Muscle of leg (tissue), 11 donors: ENCODE data around the gene EDA. TPM values are rescaled to one million over a fixed set of nuclear protein-coding genes. Genes with fewer than 3 reads are reported as not detected.

Experiments used
- DNase-seq: peaks from one replicate; pipeline ENCODE4 v3.0.0; 2013
- H3K27ac ChIP-seq: one replicate; pipeline ENCODE4 v1.5.1; 2013; ENCODE audit warnings: mild to moderate bottlenecking, low read length, control low read depth
- H3K27me3 ChIP-seq: one replicate; pipeline ENCODE4 v1.6.1; 2013; ENCODE audit warnings: low read length; ENCODE audit not compliant: control insufficient read depth, insufficient read depth
- H3K36me3 ChIP-seq: one replicate; pipeline ENCODE4 v1.6.1; 2013; ENCODE audit warnings: low read length; ENCODE audit not compliant: control insufficient read depth, insufficient read depth
- H3K4me1 ChIP-seq: one replicate; pipeline ENCODE4 v1.6.1; 2013; ENCODE audit warnings: low read length; ENCODE audit not compliant: control insufficient read depth, insufficient read depth
- H3K4me3 ChIP-seq: one replicate; pipeline ENCODE4 v1.5.1; 2013; ENCODE audit warnings: low read length, control low read depth
- H3K9me3 ChIP-seq: replicated peaks from 2 replicates; pipeline ENCODE4 v1.6.1; 2013; ENCODE audit warnings: low read depth, low read length; ENCODE audit not compliant: control insufficient read depth
- WGBS: methylation state at CpG from one replicate; pipeline ENCODE4 v1.1.5; 2013; ENCODE audit warnings: missing lambda C conversion rate; ENCODE audit not compliant: insufficient coverage; 5-methylcytosine and 5-hydroxymethylcytosine counted together
- polyA plus RNA-seq, 8 donors: library from polyadenylated mRNA; unstranded; fragments of 120-200 nt; gene quantifications; one replicate each; pipeline versions ENCODE4 v1.2.1 to v1.2.3, GENCODE V29; 2013; ENCODE audit warnings: inconsistent platforms in 1 of 8, low replicate concordance in 1 of 8; ENCODE audit not compliant: insufficient read length in 8 of 8, insufficient read depth in 1 of 8
- total RNA-seq: library from RNA; stranded (reverse); fragments of 120-200 nt; gene quantifications from one replicate; pipeline ENCODE4 v1.2.4, GENCODE V29; 2013

EDA gene
- total and polyA plus RNA-seq, 9 donors: 12.3 to 29.5 (median 23.8) TPM

DNA sequence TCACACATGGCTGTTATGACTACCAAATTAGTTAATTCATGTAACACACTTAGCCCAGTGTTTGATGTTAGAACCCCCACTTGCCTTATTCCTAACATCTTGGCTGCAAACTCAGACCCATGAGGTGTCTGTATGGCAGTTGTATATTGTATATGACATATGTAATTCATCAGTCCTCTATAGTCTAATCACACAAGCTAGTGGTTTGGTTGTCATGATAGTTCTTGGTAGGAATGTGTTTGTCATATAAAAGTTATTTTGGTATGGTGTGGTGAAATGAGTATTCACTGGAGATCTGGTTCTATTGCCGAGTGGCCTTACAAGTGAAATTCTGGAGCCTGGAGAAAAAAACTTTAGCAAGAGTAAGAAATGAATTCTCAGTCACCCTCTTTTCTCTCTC is 284.6 kb downstream of the EDA start:
- Histone ChIP-seq H3K36me3 (no peaks in the 10 kb centered on the region), H3K27ac (no peak overlapping the region), H3K9me3 (no peaks in the 10 kb centered on the region), H3K4me3 (no peak overlapping the region), H3K27me3 (no peaks in the 10 kb centered on the region), H3K4me1 (no peaks in the 10 kb centered on the region)
- WGBS: no CpG with 5 or more reads among the region's 1 CpG
- DNase-seq: no peak

DNA sequence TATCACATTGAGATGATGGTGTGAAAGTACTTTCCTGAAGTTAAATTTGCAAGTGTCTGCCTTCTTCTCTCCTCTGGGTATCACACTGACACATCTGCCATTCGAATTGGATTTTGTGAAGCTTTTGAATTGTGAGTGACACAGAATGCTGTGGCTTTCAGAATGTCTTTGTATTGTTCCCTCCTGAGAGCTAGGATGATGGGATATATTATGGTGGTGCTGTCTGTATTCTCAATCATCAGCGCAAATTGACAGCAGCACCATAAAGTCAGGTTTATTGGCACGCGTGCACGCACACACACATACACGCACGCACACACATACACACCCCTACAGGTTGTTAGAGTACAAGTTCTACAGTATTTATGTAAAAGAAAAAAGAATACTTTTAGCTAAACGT is 290.5 kb downstream of the EDA start:
- H3K4me1 ChIP-seq: no peaks in the 10 kb centered on the region
- DNase-seq: no peak
- no peak overlapping the region for H3K27ac ChIP-seq
- no peak overlapping the region for H3K4me3 ChIP-seq
- H3K27me3 ChIP-seq: no peaks in the 10 kb centered on the region
- H3K9me3 ChIP-seq: no peaks in the 10 kb centered on the region
- H3K36me3 ChIP-seq: no peaks in the 10 kb centered on the region
- WGBS: no CpG with 5 or more reads among the region's 8 CpGs

DNA sequence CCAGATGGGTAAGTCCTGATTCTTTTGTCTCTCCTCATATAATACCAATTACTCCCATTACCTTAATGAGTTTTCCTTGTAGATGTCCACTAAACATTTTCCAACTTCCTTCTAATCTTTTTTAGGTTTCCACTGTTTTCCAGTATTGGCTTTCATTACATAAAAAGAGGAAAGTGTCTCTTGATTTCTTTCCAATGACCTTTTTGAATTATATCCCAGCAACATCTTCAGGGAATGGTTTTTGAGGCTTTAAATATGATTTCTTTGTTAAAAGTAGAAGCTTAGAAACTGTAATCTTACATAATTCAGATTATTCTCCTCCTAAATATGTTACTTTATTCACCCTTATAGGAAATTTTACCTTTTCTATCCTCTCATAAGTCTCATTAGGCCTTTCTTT is 298.9 kb downstream of the EDA start:
- H3K27ac ChIP-seq: no peak overlapping the region
- DNase-seq: peak; percentile 57

DNA sequence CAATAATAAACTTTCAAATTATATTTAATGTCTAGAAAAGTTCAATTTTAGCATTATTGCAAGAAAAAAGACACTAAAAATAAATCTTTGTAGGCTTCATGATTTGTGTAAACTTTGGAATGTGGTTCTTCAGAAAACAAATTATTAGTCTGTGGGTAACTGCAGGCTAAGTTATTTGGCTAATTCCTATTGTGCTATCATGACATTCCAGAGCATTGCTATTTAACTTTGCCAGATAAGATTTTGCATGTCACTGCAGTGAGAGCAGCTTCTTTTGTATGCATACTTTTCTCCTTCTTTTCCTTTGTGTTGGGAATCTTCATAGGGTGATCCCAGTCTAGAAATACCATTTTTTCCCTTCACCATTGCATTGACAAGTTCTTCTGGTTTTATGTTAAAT is 303.8 kb downstream of the EDA start:
- Histone ChIP-seq H3K4me3 (no peak overlapping the region), H3K36me3 (no peaks in the 10 kb centered on the region), H3K4me1 (no peaks in the 10 kb centered on the region), H3K9me3 (no peaks in the 10 kb centered on the region), H3K27me3 (no peaks in the 10 kb centered on the region), H3K27ac (no peak overlapping the region)
- no peak for DNase-seq

More for the DNA sequence above, 298.9 kb downstream of the EDA start:
- no peaks in the 10 kb centered on the region for H3K27me3 ChIP-seq
- no peak overlapping the region for H3K4me3 ChIP-seq
- no peaks in the 10 kb centered on the region for H3K4me1 ChIP-seq
- H3K9me3 ChIP-seq: peaks cover 10% of the 10 kb centered on the region
- no peaks in the 10 kb centered on the region for H3K36me3 ChIP-seq

DNA sequence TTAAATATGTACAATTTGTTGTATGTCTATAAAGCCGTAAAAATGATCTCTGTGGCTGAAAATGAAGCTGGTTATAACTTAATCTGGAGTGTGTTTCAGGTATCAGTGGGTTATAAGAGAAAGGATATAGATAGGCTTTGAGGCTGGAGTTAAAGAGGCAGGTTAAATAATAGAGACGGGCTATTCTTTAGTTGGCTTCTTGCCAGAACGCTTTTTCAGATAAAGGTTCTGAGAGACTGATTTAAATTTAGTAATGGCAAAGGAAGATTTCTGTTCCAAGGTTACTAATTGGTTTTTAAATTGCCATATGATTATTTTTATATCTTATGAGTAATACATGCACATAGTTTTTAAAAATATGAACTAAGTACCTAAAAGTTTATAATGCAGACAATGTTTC is 316.4 kb downstream of the EDA start:
- H3K4me1 ChIP-seq: no peaks in the 10 kb centered on the region
- H3K9me3 ChIP-seq: peaks cover 2% of the 10 kb centered on the region
- H3K36me3 ChIP-seq: no peaks in the 10 kb centered on the region
- WGBS: 60% methylated on average over 2 of the region's 3 CpGs
- H3K27ac ChIP-seq: no peak overlapping the region
- H3K27me3 ChIP-seq: no peaks in the 10 kb centered on the region
- H3K4me3 ChIP-seq: no peak overlapping the region
- no peak for DNase-seq

DNA sequence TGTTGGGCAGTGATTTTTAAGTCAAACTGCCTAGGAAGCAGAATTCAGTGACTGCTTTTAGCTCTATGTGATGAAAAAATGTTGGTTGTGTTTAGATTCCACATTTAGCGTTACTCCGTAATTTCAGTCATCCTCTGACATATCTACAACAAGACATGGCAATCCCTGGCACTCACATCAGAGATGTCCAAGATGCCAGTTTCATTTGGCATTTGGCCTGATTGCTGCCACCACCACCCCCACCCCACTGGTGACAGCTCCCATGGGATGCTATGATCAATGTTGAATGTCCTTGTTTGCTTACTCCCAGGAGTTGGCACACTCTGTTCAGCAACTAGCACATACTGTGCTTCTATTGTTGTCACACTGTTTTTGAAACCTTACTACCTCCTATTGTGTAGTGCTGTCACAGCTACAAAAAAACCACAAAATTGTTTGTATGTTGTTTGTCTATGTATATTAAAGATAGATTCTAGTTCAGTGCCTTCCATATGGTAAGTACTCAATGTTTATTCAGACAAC is 332.4 kb downstream of the EDA start:
- H3K27ac ChIP-seq: no peak overlapping the region
- peaks cover 3% of the 10 kb centered on the region for H3K27me3 ChIP-seq
- peaks cover 4% of the 10 kb centered on the region for H3K9me3 ChIP-seq
- no peaks in the 10 kb centered on the region for H3K36me3 ChIP-seq
- no CpG with 5 or more reads among the region's 2 CpGs for WGBS
- DNase-seq: no peak
- H3K4me3 ChIP-seq: no peak overlapping the region
- H3K4me1 ChIP-seq: no peaks in the 10 kb centered on the region

DNA sequence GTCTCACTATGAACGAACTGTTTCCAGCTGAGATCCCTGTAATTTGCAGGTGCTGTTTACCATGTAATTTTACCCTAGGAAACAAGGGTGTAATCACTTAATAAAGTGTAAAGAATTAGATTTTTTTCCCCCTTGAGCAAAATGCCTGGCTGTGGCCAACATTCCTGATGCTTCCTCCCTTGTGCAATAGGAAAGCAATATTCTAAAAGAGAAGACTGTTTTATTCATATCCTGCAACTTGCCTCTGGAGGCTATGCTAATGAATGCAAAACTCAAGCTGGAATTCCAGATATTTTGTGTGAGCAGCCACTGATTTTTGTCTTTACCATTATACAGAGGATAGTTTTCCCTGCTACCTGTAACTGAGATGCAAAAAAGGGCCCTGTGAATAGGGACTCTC is 335.8 kb downstream of the EDA start:
- H3K36me3 ChIP-seq: no peaks in the 10 kb centered on the region
- H3K27me3 ChIP-seq: no peaks in the 10 kb centered on the region
- WGBS: no CpG with 5 or more reads among the region's 1 CpG
- H3K9me3 ChIP-seq: peaks cover 3% of the 10 kb centered on the region
- no peaks in the 10 kb centered on the region for H3K4me1 ChIP-seq
- no peak overlapping the region for H3K27ac ChIP-seq
- no peak overlapping the region for H3K4me3 ChIP-seq
- DNase-seq: peak; percentile 69

DNA sequence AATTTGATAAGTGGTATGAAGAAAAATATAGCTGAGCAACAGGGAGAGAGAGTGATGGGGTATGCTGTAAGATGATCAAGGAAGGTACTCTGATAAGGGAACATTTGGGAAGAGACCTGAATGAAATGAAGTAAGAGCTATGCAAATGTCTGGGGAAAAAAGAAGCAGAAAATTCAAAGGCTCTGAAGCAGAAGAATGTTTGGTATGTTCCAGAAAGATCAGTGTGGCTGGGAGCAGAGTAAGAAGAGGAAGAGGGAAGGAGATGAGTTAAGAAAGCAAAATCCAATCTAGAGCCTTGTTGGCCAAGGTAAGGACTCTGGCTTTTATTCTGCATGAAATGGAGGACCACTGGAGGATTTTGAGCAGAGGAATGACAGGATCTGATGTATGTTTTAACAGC is 343.8 kb downstream of the EDA start:
- Histone ChIP-seq H3K9me3 (no peaks in the 10 kb centered on the region), H3K27ac (no peak overlapping the region), H3K4me3 (no peak overlapping the region), H3K27me3 (peaks cover 2% of the 10 kb centered on the region), H3K36me3 (no peaks in the 10 kb centered on the region), H3K4me1 (no peaks in the 10 kb centered on the region)
- no peak for DNase-seq

DNA sequence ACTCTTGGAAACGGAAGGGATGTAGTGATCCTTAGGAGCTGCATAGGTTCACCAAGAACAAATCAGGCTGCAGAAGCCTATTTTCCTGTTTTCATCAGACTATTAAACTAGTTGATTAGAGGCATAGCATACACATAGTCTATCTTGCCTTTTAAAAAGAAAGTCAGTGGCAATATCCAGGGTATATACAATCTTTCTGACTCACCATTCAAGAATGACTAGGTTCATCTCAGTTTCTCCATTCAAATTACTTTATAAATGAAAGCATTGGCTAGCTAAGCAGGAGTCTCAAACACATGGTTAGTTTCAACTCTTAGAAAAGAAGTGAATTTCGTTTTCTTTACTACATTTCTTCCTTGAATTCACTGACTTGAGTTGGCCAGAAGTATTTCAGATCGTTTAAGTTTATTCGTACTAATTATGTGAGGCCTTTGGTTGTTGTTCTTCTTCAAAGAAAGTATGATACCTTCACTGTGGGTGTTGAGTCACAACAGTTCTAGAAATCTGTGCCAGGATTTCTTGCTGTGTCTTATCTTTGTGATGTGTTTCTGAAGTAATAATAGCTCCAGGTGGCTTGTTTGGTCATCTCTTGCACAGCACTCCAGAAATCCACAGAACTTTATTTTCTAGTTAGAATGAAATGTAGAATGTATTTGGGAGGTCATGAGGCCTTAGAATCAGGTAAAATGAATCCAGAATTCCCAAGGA is 345.6 kb downstream of the EDA start:
- Histone ChIP-seq H3K4me1 (no peaks in the 10 kb centered on the region), H3K9me3 (no peaks in the 10 kb centered on the region), H3K36me3 (no peaks in the 10 kb centered on the region), H3K4me3 (no peak overlapping the region), H3K27me3 (peaks cover 4% of the 10 kb centered on the region), H3K27ac (no peak overlapping the region)
- no peak for DNase-seq
- WGBS: 100% methylated on average over 1 of the region's 4 CpGs

DNA sequence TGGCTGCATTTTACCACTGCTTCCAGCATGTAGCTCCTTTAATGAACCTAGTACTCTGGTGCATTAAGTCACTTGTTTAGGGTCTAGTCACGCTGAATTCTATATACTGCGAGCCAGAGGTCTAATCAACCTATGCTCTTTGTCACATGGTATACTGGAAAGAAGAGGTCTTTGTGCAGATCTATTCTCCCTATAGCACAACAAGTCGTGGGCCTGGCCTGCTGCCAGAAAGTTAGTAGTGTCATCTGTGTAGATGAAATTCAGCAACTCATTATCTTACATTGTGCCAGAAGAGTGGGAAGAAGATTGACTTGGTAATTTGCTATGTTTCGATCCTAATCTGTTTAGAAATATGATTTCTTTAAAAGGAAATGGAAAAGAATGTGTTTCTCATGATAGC is 353.0 kb downstream of the EDA start:
- Histone ChIP-seq H3K36me3 (no peaks in the 10 kb centered on the region), H3K4me3 (no peak overlapping the region), H3K27ac (no peak overlapping the region), H3K9me3 (no peaks in the 10 kb centered on the region), H3K4me1 (no peaks in the 10 kb centered on the region), H3K27me3 (peaks cover 2% of the 10 kb centered on the region)
- peak; percentile 65 for DNase-seq
- WGBS: no CpG with 5 or more reads among the region's 4 CpGs

DNA sequence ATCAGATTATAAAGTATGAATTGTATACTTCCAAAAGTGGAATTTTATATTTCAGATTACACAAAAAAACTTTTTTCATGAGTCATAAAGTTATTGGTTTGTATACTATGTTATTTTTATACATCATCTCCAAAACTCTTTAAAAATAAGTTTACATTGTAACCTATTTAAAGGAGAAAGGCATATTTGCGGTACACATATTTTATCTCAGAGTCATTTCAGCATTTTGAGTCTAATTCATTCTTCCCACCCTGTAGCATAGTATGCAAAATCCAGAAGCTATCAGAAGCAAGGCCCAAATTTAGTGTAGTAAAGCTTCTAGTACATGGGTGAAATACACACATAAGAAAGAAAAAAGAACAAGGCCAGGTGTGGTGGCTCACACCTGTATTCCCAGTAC is 353.5 kb downstream of the EDA start:
- no CpG with 5 or more reads among the region's 1 CpG for WGBS
- H3K36me3 ChIP-seq: no peaks in the 10 kb centered on the region

More for the DNA sequence above, 353.5 kb downstream of the EDA start:
- Histone ChIP-seq H3K4me1 (no peaks in the 10 kb centered on the region), H3K9me3 (no peaks in the 10 kb centered on the region), H3K27me3 (peaks cover 2% of the 10 kb centered on the region), H3K27ac (no peak overlapping the region), H3K4me3 (no peak overlapping the region)
- DNase-seq: no peak
